Stimulated activated CD8-positive, alpha-beta memory T cell treated with anti-CD3 and anti-CD28 coated beads, Interleukin-15, amount 100 ng/mL, for 1 hour (primary cell): Measurements from ENCODE around the gene SLC30A2.
"Not testable (repeated sequence)": the region's sequence is repeated elsewhere in the genome, so short reads cannot be mapped to it uniquely, and the experiment has no call there.

Experiments used
- DNase-seq: peaks from one replicate; pipeline ENCODE4 v3.0.0-alpha.2; 2020; ENCODE audit warnings: low read depth

The SLC30A2 gene, protein sequence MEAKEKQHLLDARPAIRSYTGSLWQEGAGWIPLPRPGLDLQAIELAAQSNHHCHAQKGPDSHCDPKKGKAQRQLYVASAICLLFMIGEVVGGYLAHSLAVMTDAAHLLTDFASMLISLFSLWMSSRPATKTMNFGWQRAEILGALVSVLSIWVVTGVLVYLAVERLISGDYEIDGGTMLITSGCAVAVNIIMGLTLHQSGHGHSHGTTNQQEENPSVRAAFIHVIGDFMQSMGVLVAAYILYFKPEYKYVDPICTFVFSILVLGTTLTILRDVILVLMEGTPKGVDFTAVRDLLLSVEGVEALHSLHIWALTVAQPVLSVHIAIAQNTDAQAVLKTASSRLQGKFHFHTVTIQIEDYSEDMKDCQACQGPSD

DNA sequence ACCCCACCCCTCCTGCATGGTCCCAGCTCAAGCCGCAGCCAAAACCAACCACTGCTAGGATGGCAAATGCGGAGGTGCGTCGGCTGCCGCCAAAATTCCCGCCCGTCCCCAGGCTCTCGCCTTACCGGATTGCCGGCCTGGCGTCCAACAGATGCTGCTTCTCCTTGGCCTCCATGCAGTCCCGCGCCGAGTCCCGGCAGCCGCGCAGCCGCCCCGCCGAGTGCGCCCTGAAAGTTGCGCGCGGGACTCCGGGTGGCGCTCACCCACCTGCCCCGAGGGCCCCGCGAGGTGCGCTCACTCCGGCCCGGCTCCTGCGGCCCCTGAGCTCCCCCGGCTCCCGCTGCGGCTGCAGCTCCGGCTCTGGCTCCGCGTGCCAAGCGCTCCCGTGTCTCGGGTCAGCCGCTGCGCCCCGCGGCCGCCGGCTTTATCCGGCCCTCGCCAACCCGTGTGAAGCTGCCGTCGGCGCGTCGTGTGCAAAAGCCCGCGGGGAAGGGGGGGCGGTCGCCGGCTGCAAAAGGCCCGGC lies at the start of gene SLC30A2:
SLC30A2 (minus strand) TSS at position 397 of the 524 bp plus-strand sequence; CDS start at position 175, 222 bp downstream.
- DNase-seq, result no peak

DNA sequence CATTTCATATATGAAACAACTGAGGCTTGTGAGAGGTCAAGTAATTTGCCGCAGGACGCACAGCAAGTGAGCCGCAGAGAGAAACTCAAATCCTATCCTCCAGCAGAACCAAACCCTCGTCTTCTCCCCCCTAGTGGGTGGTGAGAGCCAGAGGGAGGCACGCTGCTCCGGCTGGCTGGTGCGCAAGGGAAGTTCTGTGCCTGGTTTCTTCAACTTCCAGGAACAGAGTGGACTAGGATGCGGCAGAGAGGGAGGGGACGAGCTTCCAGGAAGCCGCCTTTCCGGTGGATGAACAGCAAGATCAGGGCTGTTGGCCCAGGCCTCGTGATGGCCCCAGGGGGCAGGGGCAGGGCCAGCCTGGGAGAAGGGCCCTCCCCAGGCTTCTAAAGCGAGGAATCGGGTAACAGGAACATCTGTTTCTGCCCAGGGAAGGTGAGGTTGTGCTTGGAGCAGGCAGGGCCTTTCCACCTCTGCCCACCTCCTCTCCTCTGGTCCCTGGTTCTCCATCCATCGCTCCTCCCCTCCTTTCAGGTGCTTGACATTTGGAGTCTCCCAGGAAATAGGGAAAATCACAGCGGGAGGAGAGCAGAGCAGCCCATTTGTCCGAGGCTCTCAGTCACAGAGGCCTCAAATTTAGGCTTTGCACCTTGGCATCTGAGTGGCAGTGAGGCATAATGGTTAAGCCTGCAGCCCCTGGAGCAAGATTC lies 48.9 kb upstream of the SLC30A2 start:
- DNase-seq, result no peak

DNA sequence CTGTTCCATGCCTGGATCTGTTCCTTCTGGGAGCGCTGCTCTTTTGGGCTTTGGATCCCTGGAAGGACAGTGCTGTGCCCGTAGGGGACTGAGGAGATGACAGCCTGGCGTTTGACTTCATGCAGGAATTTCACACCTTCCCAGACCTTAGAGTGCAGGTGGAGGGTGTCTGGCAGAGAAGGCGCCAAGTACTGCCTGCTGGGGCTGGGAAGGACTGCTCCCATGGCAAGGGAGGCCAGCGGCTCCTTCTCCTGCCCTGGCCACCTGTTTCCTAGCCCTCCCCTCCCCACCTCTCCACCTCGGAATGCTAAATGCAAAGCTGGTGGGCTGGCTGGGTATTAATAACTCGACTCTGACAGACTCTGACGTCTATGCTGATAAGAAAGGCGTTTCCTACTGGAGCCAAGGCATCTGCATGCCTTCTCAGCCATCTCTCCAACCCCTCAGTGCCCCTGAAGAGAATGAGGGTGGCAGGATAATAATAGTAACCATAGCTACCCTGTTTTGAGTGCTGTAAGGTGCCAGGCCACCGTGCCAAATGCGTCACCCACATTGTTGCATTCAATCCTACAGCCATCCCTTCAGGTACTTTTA lies 48.3 kb upstream of the SLC30A2 start:
- no peak for DNase-seq

DNA sequence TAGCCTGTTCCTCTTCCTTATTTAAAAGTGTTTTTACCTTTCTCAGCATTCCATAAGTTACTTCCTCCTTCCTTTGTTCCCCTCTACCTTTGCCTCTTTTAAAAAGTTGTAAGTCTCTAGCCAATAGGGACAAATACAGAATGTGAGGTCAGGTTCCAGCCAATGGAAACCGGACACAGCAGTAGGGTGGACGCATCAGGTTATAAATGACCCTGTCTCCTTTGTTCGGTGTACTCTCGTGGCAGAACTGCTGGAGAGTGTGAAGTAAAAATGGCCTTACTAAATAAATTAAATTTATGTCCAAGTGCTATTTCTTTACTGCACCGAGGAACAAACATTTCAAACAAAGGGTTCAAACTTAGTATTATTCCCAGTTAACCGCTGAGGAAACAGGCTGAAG lies 47.7 kb upstream of the SLC30A2 start:
- DNase-seq, result not testable (repeated sequence)

DNA sequence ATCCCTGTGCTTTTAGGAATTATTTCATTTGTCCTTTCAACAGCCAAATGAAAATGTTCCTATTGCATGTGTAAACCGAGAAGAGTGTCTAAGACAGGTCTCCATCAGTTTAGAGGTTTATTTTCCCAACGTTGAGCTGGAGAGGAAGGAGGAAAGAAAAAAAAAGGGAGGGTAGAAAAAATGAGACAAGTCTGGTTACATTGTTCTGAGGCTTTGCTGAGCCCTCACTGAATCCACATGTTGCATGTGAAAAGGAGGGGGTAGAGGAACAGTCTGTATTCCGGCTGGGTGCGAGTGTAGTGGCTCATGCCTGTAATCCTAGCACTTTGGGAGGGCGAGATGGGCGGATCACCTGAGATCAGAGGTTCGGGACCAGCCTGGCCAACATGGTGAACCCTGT lies 46.5 kb upstream of the SLC30A2 start:
- no peak for DNase-seq

DNA sequence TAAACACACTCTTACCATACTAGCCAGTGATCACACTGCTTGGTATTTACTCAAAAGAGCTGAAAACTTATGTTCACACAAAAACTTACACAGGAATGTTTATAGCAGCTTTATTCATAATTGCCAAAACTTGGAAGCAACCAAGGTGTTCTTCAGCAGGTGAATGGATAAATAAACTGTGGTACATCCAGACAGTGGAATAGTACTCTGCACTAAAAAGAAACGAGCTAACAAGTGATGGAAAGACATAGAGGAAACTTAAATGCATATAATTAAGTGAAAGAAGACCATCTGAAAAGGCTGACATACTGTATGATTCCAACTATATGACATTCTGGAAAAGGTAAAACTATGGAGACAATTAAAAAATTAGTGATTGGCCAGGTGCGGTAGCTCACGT lies 45.0 kb upstream of the SLC30A2 start:
- DNase-seq, result no peak

DNA sequence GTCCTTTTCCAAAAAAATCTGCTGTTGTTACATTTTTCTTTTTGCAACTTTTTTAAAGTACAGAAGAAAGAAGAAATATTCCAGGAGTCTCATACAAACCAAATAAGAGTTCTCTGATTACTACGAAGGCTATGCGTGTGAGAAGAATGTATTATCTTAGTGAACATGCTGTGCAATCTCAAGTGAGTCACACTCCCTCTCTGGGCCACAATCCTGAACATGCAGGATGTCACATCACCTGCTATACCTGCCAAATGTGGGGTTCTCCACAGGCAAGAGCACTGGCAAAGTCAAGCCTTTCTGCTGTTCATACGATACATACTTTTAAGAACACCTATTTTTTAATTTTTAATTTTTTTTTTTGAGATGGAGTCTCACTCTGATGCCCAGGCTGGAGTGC lies 43.2 kb upstream of the SLC30A2 start:
- DNase-seq, result no peak

DNA sequence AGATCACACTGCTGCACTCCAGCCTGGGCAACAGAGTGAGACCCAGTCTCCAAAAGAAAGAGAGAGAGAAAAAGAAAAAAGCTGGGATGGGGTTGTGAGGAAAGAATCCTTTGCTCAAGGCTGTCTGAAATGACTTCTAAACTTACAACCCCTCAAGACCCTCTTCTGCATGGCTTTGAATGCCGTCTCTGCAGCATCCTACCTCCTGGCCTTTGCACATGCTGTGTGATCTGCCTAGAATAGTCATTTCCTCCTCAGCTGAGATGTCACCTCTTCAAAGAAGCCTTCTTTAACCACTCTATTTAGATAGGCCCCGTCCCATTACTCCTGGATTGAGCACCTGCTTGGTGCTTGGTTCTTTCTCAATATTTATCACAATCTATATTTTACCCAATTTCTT lies 38.9 kb upstream of the SLC30A2 start:
- DNase-seq, result no peak

DNA sequence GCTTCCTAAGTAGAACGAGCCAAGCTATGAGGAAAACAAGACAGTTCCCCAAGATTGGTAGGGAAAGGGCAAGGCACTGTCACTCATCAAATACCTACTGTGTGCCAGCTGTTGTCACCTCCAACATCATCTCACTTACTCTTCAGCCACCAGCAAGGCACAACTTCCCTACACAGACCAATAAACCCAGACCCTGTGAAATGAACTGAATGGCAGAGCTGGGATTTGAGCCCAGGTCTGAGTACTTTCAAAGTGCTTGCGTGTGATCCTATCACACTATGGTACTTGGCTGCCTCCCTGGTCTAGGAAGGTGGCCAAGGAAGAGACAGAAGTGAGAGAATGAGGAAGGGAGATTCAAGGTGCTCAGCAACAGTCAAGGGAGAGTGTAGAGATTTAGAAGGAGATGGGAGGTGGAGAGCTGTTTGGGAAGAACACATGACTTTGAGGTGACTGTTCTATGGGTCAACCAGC lies 38.2 kb upstream of the SLC30A2 start:
- DNase-seq, result no peak

DNA sequence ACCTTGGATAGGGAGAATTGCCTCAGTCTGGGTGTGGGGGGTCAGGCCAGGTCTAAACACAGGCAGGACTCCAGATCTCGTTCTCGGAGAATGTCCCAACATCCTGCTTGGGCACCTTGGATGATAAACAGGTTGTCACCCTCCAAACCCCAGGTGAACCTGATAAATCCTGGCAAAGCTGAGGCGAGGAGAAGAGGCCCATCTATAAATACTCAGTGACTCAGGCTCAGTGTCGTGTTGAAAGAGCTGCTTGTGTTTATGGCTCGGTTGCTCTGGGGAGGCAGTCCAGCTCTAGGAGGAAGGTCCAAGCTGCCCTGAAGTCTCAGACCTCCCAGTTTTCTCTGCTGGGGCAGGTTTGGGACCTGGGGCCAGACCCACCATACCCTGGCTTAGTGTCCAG lies 37.3 kb upstream of the SLC30A2 start:
- no peak for DNase-seq

DNA sequence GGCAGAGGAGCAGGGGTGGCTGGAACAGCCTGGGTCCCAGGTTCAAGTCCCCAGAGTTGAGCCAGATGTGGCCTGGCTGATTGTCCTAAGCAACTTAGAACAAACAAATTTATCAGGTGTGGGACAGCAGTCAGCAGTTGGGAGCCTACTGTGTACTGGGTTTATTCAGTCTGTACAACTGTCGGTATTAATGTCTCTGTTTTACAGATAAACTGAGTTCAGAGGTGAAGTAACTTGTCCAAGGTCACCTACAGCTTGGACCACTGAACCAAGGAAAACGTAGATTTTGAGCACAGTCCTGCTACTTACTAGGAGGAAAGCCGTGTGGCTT lies 36.1 kb upstream of the SLC30A2 start:
- DNase-seq, result no peak

DNA sequence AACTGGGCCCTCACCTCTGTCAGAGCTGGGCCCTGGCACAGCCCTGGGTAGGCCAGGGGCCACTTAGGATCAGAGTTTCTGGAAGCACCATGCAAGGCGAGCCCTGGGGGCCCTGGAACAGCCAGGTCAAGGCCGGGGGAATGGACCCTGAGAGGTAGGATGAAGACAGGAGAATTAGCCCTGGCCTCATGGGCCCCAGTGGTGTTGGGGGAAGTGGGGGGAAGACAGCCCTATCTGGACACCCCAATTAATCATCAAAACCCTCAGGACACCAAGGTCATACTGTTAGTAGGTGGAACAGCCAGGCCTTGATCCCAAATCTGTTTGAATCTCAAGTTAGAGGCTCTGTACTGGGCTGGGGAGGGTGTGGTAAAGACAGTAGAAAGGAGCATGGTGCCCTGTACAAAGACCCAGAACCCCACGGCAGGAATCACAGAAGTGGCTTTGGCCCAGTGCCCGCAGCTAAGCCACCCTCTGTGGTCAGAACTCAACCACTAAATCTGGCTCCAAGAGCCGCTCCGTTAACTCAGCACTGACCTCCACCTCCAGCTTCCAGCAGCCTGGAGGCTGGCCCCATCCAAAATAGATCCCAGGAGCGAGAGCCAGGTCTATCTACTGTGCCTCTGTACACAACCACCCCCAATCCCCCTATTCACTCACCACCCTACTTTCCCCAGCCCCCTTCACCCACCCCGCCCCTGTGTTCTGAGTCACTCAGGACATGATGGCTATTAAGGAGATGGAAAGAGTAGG lies 35.5 kb upstream of the SLC30A2 start:
- DNase-seq, result no peak

DNA sequence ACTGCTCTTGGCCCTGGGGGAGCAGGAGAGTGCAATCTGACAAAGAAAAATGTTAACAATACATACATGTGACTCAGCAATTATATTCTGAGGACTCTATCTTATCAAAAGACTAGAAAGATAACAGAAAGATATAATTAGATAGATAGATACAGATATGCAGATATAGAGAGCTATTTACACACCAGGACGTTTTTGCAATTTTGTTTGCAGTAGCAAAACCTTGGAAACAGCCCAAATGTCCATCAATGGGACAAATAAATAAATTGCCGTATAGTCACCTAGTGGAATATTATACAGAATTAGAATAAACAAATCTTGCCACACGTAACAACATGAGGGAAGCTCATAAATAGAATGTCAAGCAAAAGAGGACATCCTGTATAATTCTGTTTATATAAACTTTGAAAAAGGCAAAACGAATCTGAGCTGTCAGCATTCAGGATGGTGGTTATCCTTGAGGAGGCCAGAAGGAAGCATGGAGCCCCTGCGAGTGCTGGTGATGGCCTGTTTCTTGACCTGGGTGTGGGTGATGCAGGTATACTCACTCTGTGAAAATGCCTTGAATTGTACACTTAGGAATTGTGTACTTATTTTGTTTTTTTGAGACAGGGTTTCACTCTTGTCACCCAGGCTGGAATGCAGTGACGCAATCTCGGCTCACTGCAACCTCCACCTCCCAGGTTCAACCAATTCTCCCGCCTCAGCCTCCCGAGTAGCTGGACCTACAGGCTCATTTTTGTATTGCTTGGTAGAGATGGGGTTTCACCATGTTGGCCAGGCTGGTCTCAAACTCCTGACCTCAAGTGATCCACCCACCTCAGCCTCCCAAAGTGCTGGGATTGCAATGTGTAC lies 34.3 kb upstream of the SLC30A2 start:
- no peak for DNase-seq

DNA sequence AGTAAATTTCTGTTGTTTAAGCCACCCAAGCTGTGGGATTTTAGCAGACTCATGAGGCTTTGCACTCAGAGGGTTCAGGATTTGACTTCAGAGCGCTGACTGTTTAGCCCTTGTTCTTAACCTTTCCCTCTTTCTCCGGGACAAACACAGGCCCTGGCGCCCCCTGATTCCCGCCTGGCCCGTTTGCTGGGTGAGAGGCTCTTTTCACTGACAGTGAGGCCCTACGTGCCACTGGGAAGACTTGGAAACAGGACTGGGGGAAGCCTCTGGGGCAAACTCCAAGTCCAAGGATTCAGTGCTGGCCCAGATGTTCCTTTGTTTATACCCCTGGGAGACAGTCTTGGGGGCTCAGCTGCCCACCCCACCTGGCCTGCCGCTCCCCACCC lies 33.3 kb upstream of the SLC30A2 start:
- no peak for DNase-seq

DNA sequence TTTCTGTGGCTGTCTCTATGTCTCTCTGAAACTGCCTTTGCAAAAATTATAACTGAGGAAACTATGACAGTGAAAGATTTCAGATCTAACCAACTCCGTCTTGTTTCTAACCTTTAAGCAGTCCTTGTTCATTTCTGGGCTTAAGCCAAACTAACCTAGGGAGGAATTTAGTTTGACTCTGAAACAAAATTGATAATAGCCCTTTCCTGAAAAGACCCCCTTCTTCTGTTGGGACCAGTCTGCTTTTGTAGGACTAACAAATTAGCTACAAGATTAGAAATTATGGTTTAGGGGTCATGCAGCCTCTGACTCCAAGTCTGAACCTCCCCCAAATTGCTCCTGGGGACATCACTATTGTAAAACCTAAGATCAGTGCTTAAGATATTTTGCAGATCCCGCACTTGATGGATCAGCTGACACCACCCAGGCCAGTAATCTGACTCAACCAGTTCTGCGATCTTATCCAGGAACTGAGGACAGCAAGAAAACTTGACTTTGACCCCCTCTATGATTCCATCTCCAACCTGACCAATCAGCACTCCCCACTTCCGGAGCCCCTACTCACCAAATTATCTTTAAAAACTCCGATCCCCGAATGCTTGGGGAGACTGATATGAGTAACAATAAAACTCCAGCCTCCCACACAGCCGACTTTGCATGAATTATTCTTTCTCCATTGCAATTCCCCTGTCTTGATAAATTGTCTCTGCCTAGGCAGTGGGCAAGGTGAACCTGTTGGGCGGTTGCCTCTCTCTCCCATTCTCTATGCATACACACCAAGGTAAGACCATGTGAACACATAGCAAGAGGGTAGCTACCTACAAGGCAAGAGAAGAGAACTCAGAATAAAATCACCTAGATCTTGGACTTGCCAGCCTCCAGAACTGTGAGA lies 32.6 kb upstream of the SLC30A2 start:
- DNase-seq, result no peak

DNA sequence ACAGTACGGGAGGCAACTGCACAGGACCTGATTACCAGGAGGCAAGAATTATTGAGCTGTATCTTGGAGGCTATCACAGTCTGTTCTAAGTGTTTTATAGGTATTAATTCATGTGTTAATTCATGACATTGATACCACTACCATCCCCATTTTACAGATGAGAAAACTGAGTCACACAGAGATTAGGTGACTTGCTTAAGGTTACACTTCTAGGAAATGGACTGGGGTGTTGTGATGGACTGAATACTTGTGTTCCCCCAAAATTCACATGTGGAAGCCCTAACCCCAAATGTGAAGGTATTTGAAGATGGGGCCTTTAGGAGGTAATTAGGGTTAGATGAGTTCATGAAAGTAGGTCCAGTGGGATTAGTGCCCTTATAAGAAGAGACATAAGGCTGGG lies 31.6 kb upstream of the SLC30A2 start:
- no peak for DNase-seq

DNA sequence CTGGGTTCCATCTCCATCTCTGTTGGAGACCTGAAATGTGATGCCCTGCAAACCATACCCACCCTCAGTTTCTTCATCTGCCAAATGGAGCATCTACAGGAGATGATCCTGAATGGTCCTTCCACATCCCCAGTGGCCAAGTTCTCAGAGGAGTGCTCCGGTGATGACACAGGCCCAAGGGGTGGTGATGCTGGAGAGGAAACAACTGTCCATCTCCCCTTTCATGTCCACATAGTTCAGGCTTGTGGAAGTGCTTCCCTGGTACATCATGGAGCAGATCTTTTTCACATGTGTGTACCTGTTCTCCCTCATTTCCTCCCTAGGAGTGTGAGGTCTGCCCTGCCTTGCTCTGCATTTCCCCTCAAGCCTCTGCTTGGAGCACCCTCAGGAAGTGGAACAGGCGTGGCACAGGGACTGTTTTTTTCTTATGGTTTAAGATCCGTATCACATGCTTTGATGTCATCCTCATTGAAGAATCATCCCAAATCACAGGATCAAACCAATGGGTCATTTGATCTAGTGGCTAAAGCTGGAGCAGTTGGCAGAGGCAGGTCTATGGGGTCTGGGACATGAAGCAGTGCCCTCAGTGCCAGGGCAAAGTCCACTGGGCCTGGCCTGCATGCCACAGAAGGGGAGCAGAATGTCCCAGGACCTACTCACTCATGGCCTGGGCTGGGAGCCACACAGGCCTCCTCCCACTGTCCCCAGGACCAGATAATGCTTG lies 29.7 kb upstream of the SLC30A2 start:
- no peak for DNase-seq

DNA sequence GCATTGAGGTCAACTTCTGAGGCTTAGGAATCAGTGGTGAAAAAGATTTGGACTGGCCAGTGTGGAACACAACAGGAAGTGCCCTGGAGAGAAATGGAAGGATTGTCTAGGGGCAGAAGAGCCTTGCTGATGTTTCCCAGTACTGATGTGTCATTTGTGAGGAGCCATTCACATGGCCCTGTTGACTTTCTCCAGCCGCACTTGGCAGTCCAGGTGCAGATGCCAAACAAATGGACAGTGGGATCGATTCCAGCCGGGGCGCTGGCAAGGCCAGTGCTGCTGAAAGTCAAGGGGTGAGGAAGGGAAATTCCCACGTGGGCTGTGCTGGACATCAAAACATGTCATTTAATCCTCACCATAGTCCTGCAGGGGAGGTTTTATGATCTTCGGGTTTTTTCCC lies 26.4 kb upstream of the SLC30A2 start:
- no peak for DNase-seq

DNA sequence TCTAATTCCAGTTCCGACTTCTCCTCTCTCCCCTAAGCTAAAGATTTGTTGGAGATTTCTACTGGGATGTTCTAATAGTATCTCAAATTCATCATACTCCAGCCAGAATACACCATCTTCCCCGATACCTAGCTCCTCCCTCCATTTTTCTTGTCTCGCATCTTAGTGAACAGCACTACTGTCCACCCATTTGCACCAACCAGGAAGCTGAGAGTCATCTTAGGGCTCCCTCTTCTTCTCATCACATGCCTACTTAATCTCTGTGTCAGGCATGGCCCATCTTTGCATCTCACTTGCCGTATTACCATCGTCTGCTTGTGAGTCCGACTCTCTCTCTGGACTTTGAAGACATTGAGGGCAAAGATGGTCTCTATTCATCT lies 25.0 kb upstream of the SLC30A2 start:
- no peak for DNase-seq
